Panc1 (cell line): ENCODE data around the gene ITIH2.

Experiments
- POLR2AphosphoS5 ChIP-seq: IDR thresholded peaks from 2 replicates; pipeline ENCODE4 v1.6.1; 2012; ENCODE audit warnings: mild to moderate bottlenecking, low read depth, low read length, moderate library complexity
- SIN3A ChIP-seq: IDR thresholded peaks from 2 replicates; pipeline ENCODE4 v1.6.1; 2012; ENCODE audit warnings: low read depth, mild to moderate bottlenecking, low read length, moderate library complexity, borderline replicate concordance; ENCODE audit not compliant: insufficient read depth
- TF ChIP-seq, protein P1 (sequence below): fragments of 450-650 bp; IDR thresholded peaks from 2 replicates; pipeline ENCODE4 v1.5.1; 2017; ENCODE audit warnings: mild to moderate bottlenecking

GRCh38 chr10:7722927-7723529 is 19.9 kb downstream of the ITIH2 start:
- no peak for TF ChIP-seq POLR2AphosphoS5
- TF ChIP-seq SIN3A, result no peak
- TF ChIP-seq, protein P1, sequence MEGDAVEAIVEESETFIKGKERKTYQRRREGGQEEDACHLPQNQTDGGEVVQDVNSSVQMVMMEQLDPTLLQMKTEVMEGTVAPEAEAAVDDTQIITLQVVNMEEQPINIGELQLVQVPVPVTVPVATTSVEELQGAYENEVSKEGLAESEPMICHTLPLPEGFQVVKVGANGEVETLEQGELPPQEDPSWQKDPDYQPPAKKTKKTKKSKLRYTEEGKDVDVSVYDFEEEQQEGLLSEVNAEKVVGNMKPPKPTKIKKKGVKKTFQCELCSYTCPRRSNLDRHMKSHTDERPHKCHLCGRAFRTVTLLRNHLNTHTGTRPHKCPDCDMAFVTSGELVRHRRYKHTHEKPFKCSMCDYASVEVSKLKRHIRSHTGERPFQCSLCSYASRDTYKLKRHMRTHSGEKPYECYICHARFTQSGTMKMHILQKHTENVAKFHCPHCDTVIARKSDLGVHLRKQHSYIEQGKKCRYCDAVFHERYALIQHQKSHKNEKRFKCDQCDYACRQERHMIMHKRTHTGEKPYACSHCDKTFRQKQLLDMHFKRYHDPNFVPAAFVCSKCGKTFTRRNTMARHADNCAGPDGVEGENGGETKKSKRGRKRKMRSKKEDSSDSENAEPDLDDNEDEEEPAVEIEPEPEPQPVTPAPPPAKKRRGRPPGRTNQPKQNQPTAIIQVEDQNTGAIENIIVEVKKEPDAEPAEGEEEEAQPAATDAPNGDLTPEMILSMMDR, result no peak
